ENCODE data around the gene BEX1. TPM values are rescaled to one million over a fixed set of nuclear protein-coding genes. Genes with fewer than 3 reads are reported as not detected.
"Not testable (repeated sequence)": the region's sequence is repeated elsewhere in the genome, so short reads cannot be mapped to it uniquely, and the experiment has no call there.

BEX1 gene
- not detected for total RNA-seq

- H3K27me3 Mint-ChIP-seq: peaks cover 11% of the 10 kb centered on the region
- H3K9me3 Mint-ChIP-seq (ENCODE audit: low read depth): no peaks in the 10 kb centered on the region
- H3K36me3 Mint-ChIP-seq: no peaks in the 10 kb centered on the region
- no peak within 1 kb of the TSS for H3K27ac Mint-ChIP-seq
- H3K4me1 Mint-ChIP-seq: no peaks in the 10 kb centered on the region
- DNase-seq (no peak), ATAC-seq (no peak)
- CTCF ChIA-PET: no interaction called here
- H3K4me3 Mint-ChIP-seq: no peak within 1 kb of the TSS
Measured at GRCh38 chrX:103063918-103064434, at the start of gene BEX1. Gene BEX1, minus strand, starts transcription at chrX:103064171. Its CDS starts 897 bp downstream, at chrX:103063274.

GRCh38 chrX:103109497-103109896, 45.5 kb upstream of the BEX1 start:
- H3K27me3 Mint-ChIP-seq; H3K36me3 Mint-ChIP-seq; H3K27ac Mint-ChIP-seq; CTCF ChIA-PET; DNase-seq; H3K9me3 Mint-ChIP-seq (ENCODE audit: low read depth); H3K4me1 Mint-ChIP-seq; H3K4me3 Mint-ChIP-seq; ATAC-seq: not testable (repeated sequence)

GRCh38 chrX:103107836-103108235, 43.9 kb upstream of the BEX1 start:
- no peak for ATAC-seq
- Mint-ChIP-seq H3K27me3 (no peaks in the 10 kb centered on the region), H3K4me3 (no peak overlapping the region), H3K36me3 (no peaks in the 10 kb centered on the region), H3K27ac (no peak overlapping the region), H3K9me3 (ENCODE audit: low read depth) (peaks cover 8% of the 10 kb centered on the region), H3K4me1 (no peaks in the 10 kb centered on the region)
- CTCF ChIA-PET: no interaction called here
- DNase-seq: no peak

GRCh38 chrX:103107227-103107737, 43.3 kb upstream of the BEX1 start:
- CTCF ChIA-PET; DNase-seq; H3K36me3 Mint-ChIP-seq; H3K27me3 Mint-ChIP-seq; H3K4me3 Mint-ChIP-seq; H3K27ac Mint-ChIP-seq; ATAC-seq; H3K4me1 Mint-ChIP-seq; H3K9me3 Mint-ChIP-seq (ENCODE audit: low read depth): not testable (repeated sequence)

GRCh38 chrX:103104370-103104769, 40.4 kb upstream of the BEX1 start:
- H3K4me1 Mint-ChIP-seq: not testable (repeated sequence)

GRCh38 chrX:103103866-103104265, 39.9 kb upstream of the BEX1 start:
- CTCF ChIA-PET, H3K27ac Mint-ChIP-seq, ATAC-seq: not testable (repeated sequence)

More at GRCh38 chrX:103104370-103104769, 40.4 kb upstream of the BEX1 start:
- H3K27ac Mint-ChIP-seq; H3K36me3 Mint-ChIP-seq; ATAC-seq; DNase-seq; H3K4me3 Mint-ChIP-seq; H3K27me3 Mint-ChIP-seq; CTCF ChIA-PET; H3K9me3 Mint-ChIP-seq (ENCODE audit: low read depth): not testable (repeated sequence)

GRCh38 chrX:103101299-103102042, 37.5 kb upstream of the BEX1 start:
- Mint-ChIP-seq H3K27me3 (no peaks in the 10 kb centered on the region), H3K9me3 (ENCODE audit: low read depth) (no peaks in the 10 kb centered on the region), H3K4me3 (no peak overlapping the region), H3K4me1 (no peaks in the 10 kb centered on the region), H3K27ac (no peak overlapping the region), H3K36me3 (no peaks in the 10 kb centered on the region)
- CTCF ChIA-PET: no interaction called here
- DNase-seq (no peak), ATAC-seq (no peak)

More at GRCh38 chrX:103103866-103104265, 39.9 kb upstream of the BEX1 start:
- not testable (repeated sequence) for H3K27me3 Mint-ChIP-seq; DNase-seq; H3K9me3 Mint-ChIP-seq (ENCODE audit: low read depth); H3K4me1 Mint-ChIP-seq; H3K36me3 Mint-ChIP-seq; H3K4me3 Mint-ChIP-seq

GRCh38 chrX:103100484-103100883, 36.5 kb upstream of the BEX1 start:
- Mint-ChIP-seq H3K27me3 (no peaks in the 10 kb centered on the region), H3K9me3 (ENCODE audit: low read depth) (no peaks in the 10 kb centered on the region), H3K4me1 (no peaks in the 10 kb centered on the region), H3K4me3 (no peak overlapping the region), H3K36me3 (no peaks in the 10 kb centered on the region), H3K27ac (no peak overlapping the region)
- ATAC-seq: no peak
- CTCF ChIA-PET: no interaction called here
- DNase-seq: no peak

GRCh38 chrX:103099691-103100090, 35.7 kb upstream of the BEX1 start:
- Mint-ChIP-seq H3K27me3 (no peaks in the 10 kb centered on the region), H3K36me3 (no peaks in the 10 kb centered on the region), H3K4me3 (no peak overlapping the region), H3K9me3 (ENCODE audit: low read depth) (no peaks in the 10 kb centered on the region), H3K4me1 (no peaks in the 10 kb centered on the region), H3K27ac (no peak overlapping the region)
- no peak for ATAC-seq
- DNase-seq: no peak
- CTCF ChIA-PET: no interaction called here

- no peaks in the 10 kb centered on the region for H3K4me1 Mint-ChIP-seq
- ATAC-seq: no peak
- CTCF ChIA-PET: no interaction called here
Measured at GRCh38 chrX:103098488-103098887, 34.5 kb upstream of the BEX1 start.

GRCh38 chrX:103092942-103093341, 29.0 kb upstream of the BEX1 start, which contains the start of gene NXF3:
Gene NXF3, minus strand, starts transcription at chrX:103093143. Its CDS starts 120 bp downstream, at chrX:103093023.
- DNase-seq (no peak), ATAC-seq (no peak)
- CTCF ChIA-PET: no interaction called here
- Mint-ChIP-seq H3K27ac (no peak within 1 kb of the TSS), H3K4me1 (no peaks in the 10 kb centered on the region), H3K27me3 (peaks cover 6% of the 10 kb centered on the region), H3K36me3 (no peaks in the 10 kb centered on the region), H3K9me3 (ENCODE audit: low read depth) (no peaks in the 10 kb centered on the region), H3K4me3 (no peak within 1 kb of the TSS)

More at GRCh38 chrX:103098488-103098887, 34.5 kb upstream of the BEX1 start:
- no peak overlapping the region for H3K4me3 Mint-ChIP-seq
- DNase-seq: no peak
- no peak overlapping the region for H3K27ac Mint-ChIP-seq
- no peaks in the 10 kb centered on the region for H3K36me3 Mint-ChIP-seq
- H3K9me3 Mint-ChIP-seq (ENCODE audit: low read depth): no peaks in the 10 kb centered on the region
- H3K27me3 Mint-ChIP-seq: no peaks in the 10 kb centered on the region

- Mint-ChIP-seq H3K4me3 (no peak overlapping the region), H3K4me1 (no peaks in the 10 kb centered on the region), H3K36me3 (no peaks in the 10 kb centered on the region), H3K27ac (no peak overlapping the region), H3K9me3 (ENCODE audit: low read depth) (no peaks in the 10 kb centered on the region), H3K27me3 (no peaks in the 10 kb centered on the region)
- ATAC-seq: no peak
- CTCF ChIA-PET: interaction anchor here (0.7 kb wide), 1 partner anchor 927 kb away, joined by 3 read pairs; no protein-coding TSS in a partner anchor
- no peak for DNase-seq
Measured at GRCh38 chrX:103081051-103081450, 17.1 kb upstream of the BEX1 start.

- Mint-ChIP-seq H3K36me3 (no peaks in the 10 kb centered on the region), H3K27me3 (peaks cover 2% of the 10 kb centered on the region), H3K9me3 (ENCODE audit: low read depth) (no peaks in the 10 kb centered on the region), H3K27ac (no peak overlapping the region), H3K4me1 (no peaks in the 10 kb centered on the region), H3K4me3 (no peak overlapping the region)
- ATAC-seq (no peak), DNase-seq (no peak)
- CTCF ChIA-PET: no interaction called here
Measured at GRCh38 chrX:103073467-103073866, 9.5 kb upstream of the BEX1 start.

GRCh38 chrX:103066606-103067005, 2.6 kb upstream of the BEX1 start:
- H3K36me3 Mint-ChIP-seq: no peaks in the 10 kb centered on the region
- H3K9me3 Mint-ChIP-seq (ENCODE audit: low read depth): no peaks in the 10 kb centered on the region
- no peak overlapping the region for H3K27ac Mint-ChIP-seq
- ATAC-seq: no peak
- H3K4me3 Mint-ChIP-seq: no peak overlapping the region
- CTCF ChIA-PET: no interaction called here
- no peak for DNase-seq
- peaks cover 11% of the 10 kb centered on the region for H3K27me3 Mint-ChIP-seq
- H3K4me1 Mint-ChIP-seq: no peaks in the 10 kb centered on the region
